H9 (cell line): ENCODE data around the gene ARID1B. TPM values are rescaled to one million over a fixed set of nuclear protein-coding genes. Genes with fewer than 3 reads are reported as not detected.

ENCODE experiments used
- DNase-seq: peaks from one replicate; pipeline ENCODE4 v3.0.0-alpha.2; 2017
- H2AFZ ChIP-seq: one replicate; pipeline ENCODE4 v1.6.1; 2013; ENCODE audit warnings: mild to moderate bottlenecking, low read length, control low read depth, moderate library complexity
- H2AK5ac ChIP-seq: 2 replicates; pipeline ENCODE4 v1.6.1; 2013; ENCODE audit warnings: low read length, control low read depth, mixed read lengths; ENCODE audit not compliant: insufficient read length
- H2BK120ac ChIP-seq: one replicate; pipeline ENCODE4 v1.6.1; 2013; ENCODE audit warnings: low read depth, mild to moderate bottlenecking, low read length, control low read depth, inconsistent platforms; ENCODE audit not compliant: poor library complexity, severe bottlenecking
- H2BK12ac ChIP-seq: 2 replicates; pipeline ENCODE4 v1.6.1; 2013; ENCODE audit warnings: low read length, control low read depth, mixed read lengths, low read depth; ENCODE audit not compliant: insufficient read length
- H2BK15ac ChIP-seq: 2 replicates; pipeline ENCODE4 v1.6.1; 2013; ENCODE audit warnings: low read depth, low read length, control low read depth
- H2BK20ac ChIP-seq: one replicate; pipeline ENCODE4 v1.6.1; 2013; ENCODE audit warnings: low read depth, mild to moderate bottlenecking, low read length, control low read depth, inconsistent platforms; ENCODE audit not compliant: poor library complexity, severe bottlenecking
- H2BK5ac ChIP-seq: 2 replicates; pipeline ENCODE4 v1.6.1; 2013; ENCODE audit warnings: low read length, control low read depth, mixed read lengths; ENCODE audit not compliant: insufficient read length
- H3K14ac ChIP-seq: 2 replicates; pipeline ENCODE4 v1.6.1; 2013; ENCODE audit warnings: low read length, control low read depth; ENCODE audit not compliant: insufficient read depth
- H3K18ac ChIP-seq: 2 replicates; pipeline ENCODE4 v1.6.1; 2013; ENCODE audit warnings: low read depth, mild to moderate bottlenecking, mixed read lengths, low read length, control low read depth; ENCODE audit not compliant: insufficient read length
- H3K23ac ChIP-seq: 2 replicates; pipeline ENCODE4 v1.6.1; 2013; ENCODE audit warnings: low read length, control low read depth, mixed read lengths, low read depth; ENCODE audit not compliant: insufficient read length
- H3K23me2 ChIP-seq: 2 replicates; pipeline ENCODE4 v1.6.1; 2013; ENCODE audit warnings: low read depth, mild to moderate bottlenecking, mixed read lengths, low read length, control low read depth; ENCODE audit not compliant: insufficient read length, poor library complexity, severe bottlenecking
- H3K27ac ChIP-seq: 2 replicates; pipeline ENCODE4 v1.5.1; 2013; ENCODE audit warnings: low read length, control low read depth, mixed read lengths, low read depth; ENCODE audit not compliant: insufficient read length
- H3K27me3 ChIP-seq: 2 replicates; pipeline ENCODE4 v1.6.1; 2013; ENCODE audit warnings: low read length, control low read depth, inconsistent platforms; ENCODE audit not compliant: insufficient read depth
- H3K4ac ChIP-seq: 2 replicates; pipeline ENCODE4 v1.6.1; 2013; ENCODE audit warnings: low read depth, mild to moderate bottlenecking, control low read depth, inconsistent platforms, low read length, moderate library complexity
- H3K4me1 ChIP-seq: 2 replicates; pipeline ENCODE4 v1.6.1; 2013; ENCODE audit warnings: low read length, control low read depth, inconsistent platforms; ENCODE audit not compliant: insufficient read depth
- H3K4me2 ChIP-seq: 2 replicates; pipeline ENCODE4 v1.6.1; 2013; ENCODE audit warnings: low read length, control low read depth, mixed read lengths; ENCODE audit not compliant: insufficient read length, insufficient read depth
- H3K56ac ChIP-seq: 2 replicates; pipeline ENCODE4 v1.6.1; 2013; ENCODE audit warnings: low read depth, mild to moderate bottlenecking, mixed read lengths, low read length, control low read depth; ENCODE audit not compliant: insufficient read length
- H3K79me1 ChIP-seq: 2 replicates; pipeline ENCODE4 v1.6.1; 2013; ENCODE audit warnings: low read depth, mild to moderate bottlenecking, moderate library complexity, low read length, control low read depth, inconsistent platforms; ENCODE audit not compliant: insufficient read depth, poor library complexity, severe bottlenecking
- H3K79me2 ChIP-seq: 2 replicates; pipeline ENCODE4 v1.6.1; 2013; ENCODE audit warnings: low read length, control low read depth, inconsistent platforms; ENCODE audit not compliant: insufficient read depth
- H3K9ac ChIP-seq: 2 replicates; pipeline ENCODE4 v1.6.1; 2013; ENCODE audit warnings: low read length, control low read depth, mixed read lengths; ENCODE audit not compliant: insufficient read length; ENCODE audit errors: extremely low read depth
- H3K9me3 ChIP-seq: one replicate; pipeline ENCODE4 v1.6.1; 2013; ENCODE audit warnings: low read depth, low read length, inconsistent platforms; ENCODE audit not compliant: control insufficient read depth
- H3T11ph ChIP-seq: one replicate; pipeline ENCODE4 v1.6.1; 2013; ENCODE audit warnings: mild to moderate bottlenecking, low read length, control low read depth, inconsistent platforms
- H4K20me1 ChIP-seq: one replicate; pipeline ENCODE4 v1.6.1; 2013; ENCODE audit not compliant: control insufficient read depth, insufficient read length, insufficient read depth
- H4K5ac ChIP-seq: 2 replicates; pipeline ENCODE4 v1.6.1; 2013; ENCODE audit warnings: low read depth, mild to moderate bottlenecking, mixed read lengths, low read length, control low read depth; ENCODE audit not compliant: insufficient read length
- H4K8ac ChIP-seq: replicated peaks from 2 replicates; pipeline ENCODE4 v1.6.1; 2013; ENCODE audit warnings: low read length, control low read depth, mixed read lengths, low read depth; ENCODE audit not compliant: insufficient read length
- H4K91ac ChIP-seq: 2 replicates; pipeline ENCODE4 v1.6.1; 2013; ENCODE audit warnings: low read depth, mild to moderate bottlenecking, moderate library complexity, mixed read lengths, low read length, control low read depth; ENCODE audit not compliant: insufficient read length
- H3K27ac Mint-ChIP-seq, 3 experiments: 2 replicates in 2 of 3; 3 replicates in 1 of 3; pipeline ENCODE4 v1.8.0; 2020 to 2021; ENCODE audit warnings: mixed read lengths in 3 of 3, mild to moderate bottlenecking in 1 of 3, moderate library complexity in 1 of 3
- H3K27me3 Mint-ChIP-seq: 2 replicates; pipeline ENCODE4 v1.8.0; 2021; ENCODE audit warnings: low read depth, mild to moderate bottlenecking, moderate library complexity, mixed read lengths
- H3K36me3 Mint-ChIP-seq, 3 experiments: 2 replicates in 2 of 3; 3 replicates in 1 of 3; pipeline ENCODE4 v1.8.0; 2020 to 2021; ENCODE audit warnings: low read depth in 3 of 3, mixed read lengths in 3 of 3; ENCODE audit not compliant: insufficient read depth in 1 of 3
- H3K4me1 Mint-ChIP-seq, 2 experiments: 2 replicates each; pipeline ENCODE4 v1.8.0; 2020; ENCODE audit warnings: mixed read lengths in 2 of 2
- H3K4me3 Mint-ChIP-seq, 2 experiments: 2 replicates in 1 of 2; 3 replicates in 1 of 2; pipeline ENCODE4 v1.8.0; 2020 to 2021; ENCODE audit warnings: mild to moderate bottlenecking in 2 of 2, mixed read lengths in 2 of 2, moderate library complexity in 1 of 2
- H3K9me3 Mint-ChIP-seq, 2 experiments: 2 replicates in 1 of 2; 3 replicates in 1 of 2; pipeline ENCODE4 v1.8.0; 2020; ENCODE audit warnings: mild to moderate bottlenecking in 2 of 2, mixed read lengths in 2 of 2, moderate library complexity in 1 of 2
- CTCF ChIP-seq: fragments of 200-600 bp; sonication (generic); conservative IDR thresholded peaks from 3 replicates; pipeline ENCODE4 v1.8.0; 2021; ENCODE audit warnings: antibody characterized with exemption, mild to moderate bottlenecking
- WGBS: extraction: QIAGEN DNeasy Blood & Tissue Kit; methylation state at CpG from one replicate; pipeline ENCODE4 v1.1.7; 2013; ENCODE audit warnings: missing lambda C conversion rate, low lambda C conversion rate, mixed read lengths; ENCODE audit not compliant: insufficient read length; ENCODE audit errors: extremely low coverage; 5-methylcytosine and 5-hydroxymethylcytosine counted together
- total RNA-seq: library from RNA; stranded (reverse); gene quantifications from 2 replicates; pipeline ENCODE4 v1.2.1, GENCODE V29; 2021

Gene ARID1B
- total RNA-seq, 1 experiment from 2014 or later, result 88.2 TPM

- Histone ChIP-seq H4K20me1 (no peaks in the 10 kb centered on the region), H2AFZ (no peak overlapping the region), H4K5ac (no peak overlapping the region), H3K4me1 (no peaks in the 10 kb centered on the region), H2AK5ac (no peak overlapping the region), H2BK20ac (no peak overlapping the region), H3K4me2 (no peak overlapping the region), H3K23ac (no peak overlapping the region), H3K56ac (no peak overlapping the region), H2BK12ac (no peak overlapping the region), H3K4ac (no peak overlapping the region), H3K79me1 (no peaks in the 10 kb centered on the region), H3T11ph (no peak overlapping the region), H4K91ac (no peak overlapping the region), H3K18ac (no peak overlapping the region), H3K9ac (no peak overlapping the region), H2BK15ac (no peak overlapping the region), H2BK120ac (no peak overlapping the region), H3K23me2 (no peaks in the 10 kb centered on the region), H2BK5ac (no peak overlapping the region), H3K14ac (no peak overlapping the region), H4K8ac (no peak overlapping the region), H3K9me3 (no peaks in the 10 kb centered on the region), H3K27ac (no peak overlapping the region), H3K79me2 (no peaks in the 10 kb centered on the region), H3K27me3 (no peaks in the 10 kb centered on the region)
- H3K36me3 Mint-ChIP-seq, result peaks cover 4 to 29% (median 21%) of the 10 kb centered on the region in 3 experiments
- no peak for DNase-seq
- peaks cover 14 to 22% of the 10 kb centered on the region in 2 experiments for H3K4me1 Mint-ChIP-seq
- no CpG with 5 or more reads among the region's 7 CpGs for WGBS
- H3K4me3 Mint-ChIP-seq, result no peak overlapping the region
- no peaks in the 10 kb centered on the region for H3K9me3 Mint-ChIP-seq
- no peak for TF ChIP-seq CTCF
- peak overlapping the region in 1 of 3 experiments; percentile 59; a peak in 2 of 7 replicates for H3K27ac Mint-ChIP-seq
- no peaks in the 10 kb centered on the region; the same call in 1 of the 2 replicates for H3K27me3 Mint-ChIP-seq
These were observed 394.6 kb downstream of the ARID1B start for GRCh38 chr6:157171801-157172200.
